GM18520 (cell line): ENCODE measurements around the gene PAOX.
"Not testable (repeated sequence)": the region's sequence is repeated elsewhere in the genome, so short reads cannot be mapped to it uniquely, and the experiment has no call there.

Experiments used
- ATAC-seq: cut with Tn5 transposase; IDR thresholded peaks from one replicate; pipeline ENCODE4 v1.9.1; 2021; ENCODE audit not compliant: unreplicated experiment

PAOX gene

GRCh38 chr10:133403359-133403758, 24.3 kb downstream of the PAOX start:
- ATAC-seq = no peak

GRCh38 chr10:133403784-133404183, 24.7 kb downstream of the PAOX start:
- no peak for ATAC-seq

DNA sequence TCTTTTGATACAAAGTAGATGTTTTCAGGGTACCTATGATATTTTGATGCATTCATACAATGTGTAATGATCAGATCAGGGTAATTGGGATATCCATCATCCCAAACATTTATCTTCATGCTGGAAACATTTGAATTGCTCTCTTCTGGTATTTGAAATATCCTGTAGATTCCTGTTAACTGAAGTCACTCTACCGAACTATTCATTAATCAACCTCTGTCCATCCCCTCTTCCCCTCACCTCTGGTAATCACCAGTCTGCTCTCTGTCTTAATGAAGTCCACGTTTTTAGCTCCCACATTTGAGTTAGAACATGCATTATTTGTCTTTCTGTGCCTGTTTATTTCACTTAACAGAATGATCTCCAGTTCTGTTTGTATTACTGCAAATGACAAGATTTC, 26.2 kb downstream of the PAOX start:
- ATAC-seq = no peak

GRCh38 chr10:133405844-133406527, 26.9 kb downstream of the PAOX start:
- no peak for ATAC-seq

DNA sequence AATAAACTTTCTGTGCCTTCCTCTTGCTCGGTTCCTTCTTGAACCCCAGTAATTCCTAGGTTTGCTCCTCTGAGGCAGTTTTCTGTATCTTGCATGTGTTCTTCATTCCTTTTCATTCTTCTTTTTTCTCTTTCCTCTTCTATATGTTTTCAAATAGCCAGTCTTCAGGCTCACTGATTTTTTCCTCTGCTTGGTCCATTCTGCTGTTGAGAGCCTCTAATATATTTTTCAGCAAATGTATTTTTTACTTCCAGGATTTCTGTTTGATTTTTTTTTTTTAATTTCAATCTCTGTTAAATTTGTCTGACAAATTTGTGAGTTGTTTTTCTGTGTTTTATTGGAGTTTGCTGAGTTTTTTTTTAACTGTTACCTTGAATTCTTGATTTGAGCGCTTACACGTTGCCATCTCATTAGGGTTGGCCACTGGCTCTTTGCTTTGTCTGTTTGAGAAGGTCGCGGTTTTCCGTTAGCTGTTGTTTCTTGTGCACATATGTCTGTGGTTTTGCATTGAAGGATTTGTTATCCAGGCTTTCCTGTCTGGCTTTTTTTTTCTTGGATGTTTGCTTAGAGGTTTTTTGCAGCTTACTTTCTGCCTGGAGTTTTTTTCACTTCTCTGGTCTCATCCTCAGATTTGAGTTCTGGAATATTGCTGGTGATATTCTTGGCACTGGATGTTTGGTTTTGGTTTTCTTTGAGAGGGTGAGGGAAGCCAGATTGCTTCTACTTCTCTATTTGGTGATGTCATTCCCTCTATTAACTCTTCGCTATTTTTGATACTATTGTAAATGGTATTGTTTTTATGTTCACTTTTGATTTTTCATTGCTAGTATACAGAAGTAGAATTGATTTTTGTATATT, 32.7 kb downstream of the PAOX start:
- no peak for ATAC-seq

GRCh38 chr10:133412381-133412711, 33.3 kb downstream of the PAOX start:
- no peak for ATAC-seq

DNA sequence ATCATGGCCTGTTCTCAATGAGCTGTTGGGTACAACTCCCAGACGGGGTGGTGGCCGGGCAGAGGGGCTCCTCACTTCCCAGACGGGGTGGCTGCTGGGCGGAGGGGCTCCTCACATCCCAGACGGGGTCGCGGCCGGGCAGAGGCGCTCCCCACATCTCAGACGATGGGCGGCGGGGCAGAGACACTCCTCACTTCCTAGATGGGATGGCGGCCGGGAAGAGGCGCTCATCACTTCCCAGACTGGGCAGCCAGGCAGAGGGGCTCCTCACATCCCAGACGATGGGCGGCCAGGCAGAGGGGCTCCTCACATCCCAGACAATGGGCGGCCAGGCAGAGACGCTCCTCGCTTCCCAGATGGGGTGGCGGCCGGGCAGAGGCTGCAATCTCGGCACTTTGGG, 35.3 kb downstream of the PAOX start:
- ATAC-seq = not testable (repeated sequence)

GRCh38 chr10:133415752-133416151, 36.7 kb downstream of the PAOX start:
- no peak for ATAC-seq

DNA sequence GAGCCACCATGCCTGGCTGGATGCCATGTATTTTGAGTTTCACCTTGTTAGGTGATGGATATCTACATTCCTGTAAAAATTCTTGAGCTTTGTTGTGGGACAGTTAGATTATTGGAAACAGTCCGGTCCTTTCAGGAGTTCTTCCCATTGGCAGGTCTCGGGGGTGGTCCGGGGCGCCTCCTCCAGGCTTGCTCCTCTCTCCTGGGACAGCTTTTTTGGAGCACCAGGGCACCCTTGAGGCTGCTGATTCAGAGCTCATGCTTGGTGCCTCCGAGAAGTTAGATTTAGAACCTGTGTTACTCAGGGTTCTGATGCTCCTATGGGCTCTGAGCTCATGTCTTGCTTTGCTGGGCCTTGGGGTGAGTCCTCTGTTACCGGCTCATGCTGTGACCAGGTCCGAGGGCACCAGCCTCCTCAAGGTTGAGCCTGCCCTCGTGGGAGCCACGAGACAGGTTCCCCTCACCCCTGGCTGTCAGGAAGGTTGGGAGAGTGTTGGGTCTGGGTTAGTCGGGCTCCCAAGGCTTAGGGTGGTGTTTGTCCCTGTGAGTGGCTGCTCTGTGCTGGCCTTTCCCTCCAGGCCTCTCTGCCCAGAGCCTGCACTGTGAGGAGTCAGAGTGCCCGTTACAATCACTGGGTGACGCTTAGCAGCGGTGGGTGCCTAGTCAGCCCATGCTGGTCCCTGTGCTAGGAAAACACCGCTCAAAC, 39.4 kb downstream of the PAOX start:
- no peak for ATAC-seq

DNA sequence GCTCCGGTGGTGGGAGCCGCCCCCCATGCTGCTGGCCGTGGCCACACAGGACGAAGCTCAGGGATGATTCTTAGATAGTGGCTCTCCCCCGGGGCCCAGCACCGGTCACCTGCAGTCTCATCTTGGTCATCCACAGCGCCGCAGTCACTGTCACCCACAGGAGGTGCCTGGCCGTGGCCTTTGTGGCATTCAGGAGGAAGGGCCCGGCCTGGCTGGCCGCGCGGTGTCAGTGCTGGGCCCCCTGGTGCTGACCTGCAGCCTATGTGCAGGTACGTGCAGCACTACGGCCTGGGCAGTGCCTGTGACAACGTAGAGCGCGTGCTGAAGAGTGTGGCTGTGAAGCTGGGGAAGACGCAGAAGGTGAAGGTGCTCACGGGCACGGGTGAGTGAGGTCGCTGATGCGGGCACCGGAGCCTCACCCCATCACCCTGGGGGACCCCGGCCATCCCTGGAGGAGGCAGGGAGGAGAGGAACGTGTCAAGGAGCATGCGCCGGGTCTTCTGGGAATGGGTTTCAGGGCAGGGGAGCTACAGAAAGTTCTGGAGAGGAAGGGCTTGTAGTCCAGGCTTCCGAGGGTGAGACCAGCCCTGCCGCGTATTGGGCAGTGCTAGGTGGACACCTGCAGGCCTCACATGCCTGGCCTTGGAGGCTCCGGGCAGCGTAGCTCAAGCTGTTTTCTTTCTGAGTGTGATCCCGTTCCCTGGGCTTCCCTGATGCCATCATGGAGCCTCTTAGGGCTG, 40.3 kb downstream of the PAOX start:
- ATAC-seq = no peak

DNA sequence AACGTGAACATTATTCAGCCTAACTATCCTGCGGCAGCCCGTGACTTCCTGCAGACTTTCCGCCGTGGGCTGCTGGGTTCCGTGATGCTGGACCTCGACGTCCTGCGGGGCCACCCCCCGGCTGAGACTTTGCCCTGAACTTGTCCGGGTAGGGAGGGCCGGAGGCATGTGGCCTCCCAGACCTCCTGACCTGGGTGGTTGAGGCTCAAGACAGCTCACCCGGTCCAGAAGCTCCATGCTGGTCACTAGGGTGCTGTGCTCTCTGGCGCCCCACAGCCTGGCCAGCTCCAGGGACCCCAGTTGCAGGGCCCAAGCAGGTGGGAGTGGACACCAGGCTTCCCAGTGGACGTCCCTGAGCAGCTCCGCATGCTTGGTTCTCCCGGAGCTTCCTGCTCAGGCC, 41.0 kb downstream of the PAOX start:
- no peak for ATAC-seq

DNA sequence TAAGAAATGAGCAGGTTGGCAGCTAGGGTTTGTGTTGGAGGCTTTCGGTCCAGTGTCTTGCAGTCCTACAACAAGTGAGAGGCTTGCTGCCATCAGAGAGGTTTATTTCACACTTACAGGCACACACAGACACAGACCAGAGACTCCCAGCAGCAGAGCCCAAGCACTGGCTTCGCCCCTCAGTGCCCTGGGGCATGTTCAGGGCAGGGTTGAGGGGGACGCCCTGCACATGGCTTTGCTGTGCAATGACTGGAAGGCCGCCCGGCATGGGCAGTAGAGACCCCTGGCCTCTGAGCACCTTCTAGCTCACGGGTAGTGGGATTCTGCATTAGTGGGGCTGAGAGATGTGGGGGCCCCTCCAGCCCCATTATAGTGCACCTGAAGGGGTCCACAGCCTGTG, 41.5 kb downstream of the PAOX start:
- ATAC-seq = no peak

DNA sequence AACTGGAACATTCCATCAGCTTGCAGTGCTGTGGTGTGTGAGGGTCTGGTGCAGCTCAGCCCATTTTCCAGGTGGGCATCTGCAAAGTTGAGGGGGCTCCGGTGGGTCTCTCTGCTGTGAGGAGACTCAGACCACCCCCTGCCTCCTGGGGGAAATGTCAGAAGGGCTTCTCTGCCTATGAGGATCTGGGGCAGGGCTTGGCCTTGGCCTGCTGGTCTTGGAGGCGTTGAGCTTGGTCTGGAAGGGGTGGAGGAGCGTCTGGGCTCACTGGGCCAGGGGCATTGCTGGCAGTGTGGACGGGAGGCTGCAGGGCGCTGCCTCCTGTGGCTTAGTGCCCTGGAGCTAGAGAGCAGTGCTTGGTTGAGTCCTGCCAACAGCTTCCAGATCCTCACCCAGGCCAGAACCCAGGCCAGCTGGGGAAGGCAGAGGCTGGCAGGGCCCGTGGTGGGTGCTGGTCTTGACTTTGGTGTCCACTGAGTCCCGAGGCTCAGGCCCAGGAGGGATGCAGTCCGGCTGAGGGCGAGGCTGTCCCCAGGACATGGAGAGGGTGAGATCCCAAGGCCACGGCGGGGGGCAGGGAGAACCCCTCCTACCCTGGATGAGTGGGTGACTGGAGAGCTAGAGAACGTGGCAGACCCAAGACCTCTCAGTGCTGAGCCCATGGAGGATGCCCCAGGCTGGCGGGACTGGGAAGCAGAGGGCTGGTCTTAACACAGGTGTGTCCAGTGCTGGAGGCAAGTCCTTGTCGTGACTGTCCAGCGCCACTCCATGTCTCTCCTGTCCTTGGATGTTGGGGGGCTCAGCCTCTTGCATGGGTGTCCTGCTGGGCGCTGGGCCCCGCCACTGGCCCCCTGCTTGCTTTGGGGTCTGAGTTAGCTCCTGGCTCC, 42.5 kb downstream of the PAOX start:
- ATAC-seq = no peak

- ATAC-seq = no peak
Measured at GRCh38 chr10:133422223-133422806, 43.3 kb downstream of the PAOX start.

DNA sequence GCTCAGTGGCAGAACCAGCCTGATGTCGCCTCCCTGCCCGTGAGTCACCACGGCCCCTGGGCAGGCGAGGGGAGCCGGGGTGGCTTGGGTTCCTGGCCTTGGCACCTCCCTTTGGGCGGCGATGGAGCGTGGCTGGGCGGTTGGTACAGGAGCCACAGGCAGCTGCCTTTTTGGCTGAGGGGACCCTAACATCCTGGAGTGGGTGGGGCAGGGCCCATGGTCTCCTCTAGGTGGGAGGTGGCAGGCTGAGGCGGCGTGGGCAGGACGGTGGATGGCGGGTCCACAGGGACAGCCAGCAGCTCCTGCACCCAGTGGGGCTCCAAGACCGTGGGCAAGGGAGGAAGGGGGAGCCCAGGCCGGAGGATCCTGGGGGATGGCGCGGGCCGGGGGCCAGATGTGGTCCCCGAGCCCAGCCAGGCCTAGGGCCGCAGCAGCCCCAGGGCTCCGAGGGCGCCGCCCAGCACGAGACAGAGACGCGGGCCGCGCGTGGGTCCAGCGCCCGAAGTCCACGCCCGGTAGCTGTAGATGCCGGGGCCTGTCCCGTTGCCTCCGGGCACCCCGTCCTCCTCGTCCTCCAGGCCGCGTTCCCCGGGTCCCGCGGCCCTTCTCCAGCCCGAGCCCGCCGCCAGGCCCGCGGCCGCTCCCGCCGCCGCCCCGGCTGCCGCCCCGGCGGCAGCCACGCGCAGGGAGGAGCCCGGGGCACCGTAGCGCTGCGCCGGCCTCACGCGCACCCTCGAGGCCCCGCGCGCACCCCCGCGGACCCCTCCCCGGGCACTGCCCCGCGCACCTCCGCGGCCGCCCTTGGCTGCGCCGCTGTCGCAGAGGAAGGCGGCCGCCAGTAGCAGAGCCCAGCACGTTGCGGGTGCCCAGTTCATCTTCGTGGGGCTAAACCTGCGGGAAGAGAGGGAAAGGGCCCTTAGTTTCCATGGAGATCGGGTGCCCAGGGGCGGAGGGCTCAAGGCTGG, 44.0 kb downstream of the PAOX start:
- ATAC-seq = no peak

GRCh38 chr10:133424102-133424501, 45.0 kb downstream of the PAOX start:
- not testable (repeated sequence) for ATAC-seq

- not testable (repeated sequence) for ATAC-seq
Measured at GRCh38 chr10:133424601-133425000, 45.5 kb downstream of the PAOX start, which contains the start of gene SPRN. Gene SPRN (minus strand): TSS chr10:133424625. CDS start chr10:133423681, 944 bp downstream.

DNA sequence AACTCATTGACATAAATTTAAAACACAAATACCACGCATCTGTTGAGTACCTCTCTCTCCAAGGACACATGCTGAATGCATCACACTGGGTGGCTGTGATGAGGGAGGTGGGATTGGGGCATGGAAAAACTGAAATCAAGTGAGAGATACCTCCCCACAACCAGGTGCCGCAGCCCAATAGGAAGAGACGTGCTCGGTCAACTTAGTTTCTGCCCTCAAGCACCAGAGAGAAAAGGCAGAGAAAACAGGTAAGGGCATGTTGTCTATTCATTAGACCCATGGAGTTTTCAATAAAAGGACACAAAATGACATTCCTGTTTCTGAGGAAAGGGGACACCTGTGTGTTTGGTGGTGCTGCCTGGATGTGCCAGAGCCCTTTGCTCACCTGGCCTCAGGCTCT, 50.5 kb downstream of the PAOX start:
- not testable (repeated sequence) for ATAC-seq
